Suppressor macrophage treated with lipopolysaccharide for 4 hours (primary cell): ENCODE data around the gene HSD17B2.

Experiments
- DNase-seq: peaks from one replicate; pipeline ENCODE4 v3.0.0-alpha.2; 2020

The HSD17B2 gene

DNA sequence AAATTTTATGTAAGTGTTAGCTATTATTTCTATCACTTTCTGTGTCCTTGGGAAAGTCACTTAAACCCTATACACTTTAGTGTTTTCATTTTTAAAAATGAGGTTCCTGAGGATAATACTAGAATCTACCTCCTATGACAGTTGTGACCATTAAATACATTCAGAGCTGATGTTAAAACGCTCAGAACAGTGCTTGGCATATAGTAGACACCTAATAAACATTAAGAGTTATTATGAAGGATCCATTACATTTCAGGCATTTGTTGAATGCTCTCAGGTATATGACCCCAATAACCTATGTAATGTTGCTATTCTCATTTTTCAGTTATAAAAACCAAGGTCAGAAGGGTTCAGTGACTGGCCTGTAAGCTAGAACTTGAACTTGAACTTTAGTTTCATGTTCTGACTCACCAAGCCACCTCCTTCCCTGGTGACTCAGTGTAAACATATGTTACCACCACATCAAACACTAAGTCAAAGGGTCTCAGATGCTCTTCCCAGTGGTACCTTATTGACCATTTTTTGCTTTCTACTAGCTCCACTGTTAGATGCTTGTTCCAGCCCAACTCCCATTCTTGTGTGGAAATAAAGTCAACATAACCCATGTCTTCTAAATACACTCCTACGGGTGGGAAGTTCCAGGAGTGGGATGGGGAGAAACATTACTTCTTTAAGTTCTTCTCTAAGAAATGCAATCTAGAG, 47.6 kb downstream of the HSD17B2 start:
- peak; percentile 33 for DNase-seq

DNA sequence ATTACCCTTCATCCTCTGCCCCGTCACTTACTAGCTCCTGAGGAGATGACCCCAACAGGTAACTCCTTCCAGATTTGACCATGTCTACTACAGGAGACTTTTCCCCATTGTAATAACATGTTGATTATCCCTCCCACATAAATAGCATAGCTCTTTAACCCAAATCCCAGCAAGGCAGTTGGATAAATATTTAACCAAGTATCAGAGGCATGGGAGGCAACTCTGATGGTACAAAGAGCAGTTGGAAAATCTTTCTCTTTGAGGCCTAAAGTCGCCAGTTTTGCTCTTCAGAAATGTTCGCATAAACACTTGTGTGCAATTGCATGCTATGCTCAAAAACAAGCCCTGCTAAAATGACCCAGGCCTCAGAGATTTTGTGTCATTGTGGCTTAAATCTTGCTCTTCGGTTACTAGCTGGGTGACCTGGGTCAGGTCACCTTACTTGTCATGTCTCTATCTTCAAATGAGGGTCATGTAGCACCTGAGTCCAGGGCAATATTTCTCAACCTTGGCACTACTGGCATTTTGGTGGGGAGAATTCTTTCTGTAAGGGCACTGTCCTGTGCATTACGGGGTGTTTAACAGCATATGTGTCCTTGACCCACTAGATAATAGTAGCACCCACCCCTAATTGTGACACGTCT, 48.8 kb downstream of the HSD17B2 start:
- no peak for DNase-seq

- no peak for DNase-seq
These were observed 50.1 kb downstream of the HSD17B2 start for GRCh38 chr16:82085011-82085779.

- no peak for DNase-seq
These were observed 53.4 kb downstream of the HSD17B2 start for GRCh38 chr16:82088483-82088882.

- DNase-seq: no peak
These were observed 56.2 kb downstream of the HSD17B2 start for GRCh38 chr16:82091241-82091640.

DNA sequence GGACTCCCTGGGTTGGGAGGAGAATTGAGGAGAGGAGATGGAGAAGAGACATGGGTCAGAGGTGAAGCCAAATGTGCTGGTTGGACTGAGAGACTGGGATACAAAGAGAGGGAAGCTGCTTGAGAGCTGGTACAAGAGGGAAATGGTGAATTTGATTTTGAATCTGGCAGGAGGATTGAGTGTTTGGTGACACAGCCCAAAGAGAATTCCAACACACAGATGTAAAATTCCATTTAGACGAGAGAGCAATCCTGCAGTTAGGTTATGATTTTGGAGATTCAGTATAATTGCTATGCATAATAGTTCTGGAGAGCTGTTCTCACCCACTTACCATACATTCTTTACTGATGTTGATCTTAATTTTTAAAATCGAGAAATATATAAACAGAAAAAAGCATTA, 57.7 kb downstream of the HSD17B2 start:
- DNase-seq: no peak

- DNase-seq: no peak
These were observed 58.7 kb downstream of the HSD17B2 start for GRCh38 chr16:82093666-82094300.

DNA sequence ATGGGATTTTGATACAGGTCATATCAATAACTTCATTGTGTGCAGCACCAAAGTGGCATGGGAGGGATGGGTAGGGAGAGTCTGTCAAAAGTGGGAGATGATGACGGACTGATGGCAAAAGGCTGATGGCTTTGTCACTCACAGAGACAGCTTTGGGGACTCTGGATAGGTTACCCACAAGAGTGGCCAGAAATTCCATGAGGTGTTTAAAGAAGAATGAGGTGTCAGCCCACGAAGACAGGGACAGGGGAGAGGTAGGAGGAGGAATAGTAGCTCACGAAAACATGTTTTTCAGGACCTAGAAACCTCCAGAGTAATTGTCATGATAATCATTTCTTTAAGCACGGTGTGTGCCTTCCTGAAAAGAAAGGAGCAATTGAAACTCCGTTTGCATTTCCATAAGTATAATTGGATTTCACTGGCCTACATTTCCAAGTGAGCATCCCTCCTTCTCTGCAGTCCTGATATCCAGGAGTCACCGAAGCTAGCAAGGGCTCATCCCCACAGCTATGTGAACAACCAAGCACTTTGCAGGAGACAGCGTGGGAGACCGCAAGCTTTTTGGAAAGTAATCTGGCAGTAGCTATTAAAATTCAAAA, 60.0 kb downstream of the HSD17B2 start:
- no peak for DNase-seq

DNA sequence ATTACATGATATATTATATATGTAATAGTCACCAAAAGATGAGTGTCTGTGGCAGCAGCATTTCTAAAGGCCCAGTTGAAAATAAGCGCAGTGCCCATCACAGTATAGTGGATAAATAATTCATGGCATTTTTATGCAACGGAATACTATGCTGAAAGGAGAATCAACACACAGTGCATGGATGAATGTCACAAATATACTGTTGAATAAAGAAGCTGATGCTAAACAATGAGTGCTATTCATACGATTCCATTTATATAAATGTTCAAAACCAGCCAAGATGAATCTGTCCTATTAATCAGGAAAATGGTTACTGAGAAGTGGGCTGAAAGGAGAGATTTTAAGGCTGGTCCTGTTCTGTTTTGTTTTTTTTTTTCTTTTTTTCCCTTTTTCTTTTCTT, 61.6 kb downstream of the HSD17B2 start:
- no peak for DNase-seq

DNA sequence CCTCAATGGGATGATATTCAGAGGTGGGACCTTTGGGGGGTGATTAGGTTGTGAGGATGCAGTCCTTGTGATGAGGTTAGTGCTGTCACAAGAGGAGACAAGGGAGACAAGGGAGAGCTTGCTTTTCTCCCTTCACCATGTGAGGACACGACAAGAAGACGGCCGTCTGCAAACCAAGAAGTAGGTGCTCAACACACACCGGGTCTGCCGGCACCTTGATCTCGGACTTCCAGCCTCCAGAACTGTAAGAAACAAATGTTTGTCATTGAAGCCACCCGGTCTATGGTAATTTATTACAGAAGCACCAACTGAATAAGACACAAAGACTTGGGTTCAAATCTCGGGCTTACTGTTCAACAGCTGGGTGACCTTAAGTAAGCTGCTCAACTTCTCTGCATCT, 70.1 kb downstream of the HSD17B2 start:
- DNase-seq: no peak

GRCh38 chr16:82108100-82108499, 73.0 kb downstream of the HSD17B2 start:
- no peak for DNase-seq

GRCh38 chr16:82108774-82109173, 73.7 kb downstream of the HSD17B2 start:
- peak; percentile 10 for DNase-seq

DNA sequence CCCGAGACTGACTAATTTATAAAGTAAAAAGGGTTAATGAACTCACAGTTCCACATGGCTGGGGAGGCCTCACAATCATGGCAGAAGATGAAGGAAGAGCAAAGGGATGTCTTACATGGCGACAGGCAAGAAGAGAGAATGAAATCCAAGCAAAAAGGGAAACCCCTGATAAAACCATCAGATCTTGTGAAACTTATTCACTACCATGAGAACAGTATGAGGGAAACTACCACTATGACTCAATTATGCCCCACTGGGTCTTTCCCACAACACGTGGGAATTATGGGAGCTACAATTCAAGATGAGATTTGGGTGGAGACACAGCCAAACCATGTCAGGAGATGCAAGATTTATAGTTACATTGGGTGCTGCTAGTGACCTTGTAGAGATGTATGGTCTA, 74.2 kb downstream of the HSD17B2 start:
- peak; percentile 42 for DNase-seq

GRCh38 chr16:82111944-82112343, 76.9 kb downstream of the HSD17B2 start:
- DNase-seq: no peak

- no peak for DNase-seq
These were observed 78.7 kb downstream of the HSD17B2 start for GRCh38 chr16:82113741-82114140.

DNA sequence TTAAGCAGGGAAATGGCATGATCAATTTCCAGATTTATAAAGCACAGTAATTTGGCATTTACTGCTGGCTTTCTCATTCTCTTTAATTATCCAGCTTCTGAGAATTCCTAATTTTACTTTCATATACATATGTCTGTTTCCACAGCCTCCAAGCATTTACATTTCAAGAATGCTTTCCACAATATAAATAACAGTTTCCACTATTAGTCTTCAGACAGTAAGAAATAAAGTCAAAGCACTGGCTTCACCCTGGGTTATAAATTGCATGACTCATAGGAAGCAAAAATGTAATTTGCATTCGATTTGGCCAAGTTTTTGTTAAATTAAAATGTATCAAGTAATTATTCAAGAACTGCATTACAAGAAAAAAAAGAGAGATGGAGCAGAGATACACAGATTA, 81.5 kb downstream of the HSD17B2 start:
- DNase-seq: no peak

GRCh38 chr16:82118749-82119148, 83.7 kb downstream of the HSD17B2 start:
- DNase-seq: no peak

DNA sequence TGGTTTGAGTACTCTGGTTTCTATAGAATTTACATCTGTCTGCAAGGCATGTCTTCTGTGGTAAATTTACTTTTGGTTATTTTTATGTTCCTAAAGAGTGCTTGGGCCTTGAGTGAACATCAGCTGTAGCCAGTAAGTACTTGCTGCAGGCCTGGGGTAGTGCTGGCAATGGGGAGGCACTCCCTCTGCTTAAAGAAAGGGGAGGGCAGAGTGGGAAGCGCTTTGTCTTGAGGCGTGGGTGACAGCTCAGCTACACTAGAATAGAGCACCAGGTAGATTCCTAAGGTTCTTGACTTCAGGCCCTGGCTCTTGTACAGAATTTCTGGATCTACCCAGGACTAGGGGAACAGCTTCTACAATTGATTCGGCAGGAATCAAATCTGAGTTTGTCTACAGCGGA, 84.4 kb downstream of the HSD17B2 start:
- no peak for DNase-seq

DNA sequence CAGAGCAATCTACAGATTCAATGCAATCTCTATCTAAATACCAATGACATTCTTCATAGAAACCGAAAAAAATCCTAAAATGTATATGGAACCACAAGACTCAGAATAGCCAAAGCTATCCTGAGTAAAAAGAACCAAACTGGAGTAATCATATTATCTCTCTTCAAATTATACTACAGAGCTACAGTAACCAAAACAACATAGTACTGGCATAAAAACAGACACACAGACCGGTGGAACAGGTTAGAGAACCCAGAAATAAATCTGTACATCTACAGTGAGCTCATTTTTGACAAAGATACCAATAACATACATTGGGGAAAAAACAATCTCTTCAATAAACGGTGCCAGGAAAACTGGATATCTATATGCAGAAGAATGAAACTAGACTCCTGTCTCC, 89.6 kb downstream of the HSD17B2 start:
- no peak for DNase-seq

DNA sequence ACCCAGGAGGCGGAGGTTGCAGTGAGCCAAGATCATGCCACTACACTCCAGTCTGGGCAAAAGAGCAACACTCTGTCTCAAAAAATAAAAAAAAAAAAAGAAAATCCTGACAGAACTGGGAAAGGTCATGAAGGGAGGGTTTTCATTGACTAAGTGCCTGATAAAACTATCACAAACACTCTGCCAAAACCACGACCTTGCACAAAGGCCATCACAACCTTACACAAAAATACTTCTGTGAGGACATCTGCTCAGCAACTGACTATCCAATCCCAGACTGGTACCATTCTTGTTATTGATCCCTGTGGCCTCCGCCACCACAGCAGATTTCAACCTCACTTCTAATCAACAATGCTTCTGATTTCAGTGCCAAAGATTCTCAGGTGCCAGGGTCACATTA, 94.8 kb downstream of the HSD17B2 start:
- no peak for DNase-seq

DNA sequence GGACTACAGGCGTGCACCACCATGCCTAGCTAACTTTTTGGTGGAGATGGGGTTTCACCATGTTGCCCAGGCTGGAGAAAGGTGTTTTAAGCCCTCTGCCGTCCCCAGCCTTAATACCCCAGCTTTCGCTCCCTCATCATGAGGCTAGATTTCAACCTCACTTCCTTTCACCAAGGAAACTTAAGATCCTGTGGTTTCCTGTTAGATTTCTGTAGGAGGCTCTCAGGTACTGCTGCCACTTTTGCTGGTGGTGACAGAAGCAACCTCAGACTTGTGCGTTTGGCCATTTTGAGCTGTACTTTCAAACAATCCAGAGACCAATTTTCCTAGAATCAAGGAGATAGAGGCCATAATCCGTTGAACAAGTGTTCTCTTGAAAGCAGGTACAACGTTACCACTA, 98.7 kb downstream of the HSD17B2 start:
- DNase-seq: no peak

DNA sequence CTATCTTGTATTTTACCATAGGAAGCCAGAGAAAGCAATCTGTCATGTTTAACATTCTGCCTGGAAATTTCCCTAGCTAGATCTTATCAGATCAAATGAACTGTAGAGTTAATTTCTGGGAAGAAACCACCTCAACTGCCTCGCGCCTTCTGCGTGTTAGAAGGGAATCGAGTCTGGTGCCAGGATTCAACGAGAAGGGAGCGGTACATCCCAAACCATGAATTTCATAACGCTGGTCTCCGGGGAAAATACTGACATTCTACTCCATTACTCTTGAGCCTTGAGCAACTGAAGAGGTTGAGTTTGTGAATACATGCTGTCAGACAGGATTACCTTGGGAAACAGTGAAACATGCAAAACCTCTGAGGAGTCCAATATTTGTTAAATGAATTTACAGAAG, 99.8 kb downstream of the HSD17B2 start:
- no peak for DNase-seq

GRCh38 chr16:82135844-82136243, 100.8 kb downstream of the HSD17B2 start:
- DNase-seq: no peak
